Ureter (tissue), 1 donor: ENCODE measurements around the gene KANK4. TPM values are rescaled to one million over a fixed set of nuclear protein-coding genes. Genes with fewer than 3 reads are reported as not detected.

Experiments used
- DNase-seq: peaks from one replicate; pipeline ENCODE4 v3.0.0-alpha.2; 2020; ENCODE audit warnings: low spot score
- total RNA-seq: library from RNA; stranded (reverse); gene quantifications from one replicate; pipeline ENCODE4 v1.2.4, GENCODE V29; 2023
- donor health status: DM: yes; HTN: yes; CAD: no.

Gene KANK4
- total RNA-seq, 1 donor from 2014 or later, result 0.13 TPM

- no peak for DNase-seq
Observed at GRCh38 chr1:62208087-62208486, 111.1 kb downstream of the KANK4 start.

GRCh38 chr1:62207187-62207586 is 112.0 kb downstream of the KANK4 start:
- DNase-seq, result no peak

- DNase-seq, result no peak
Observed at GRCh38 chr1:62198781-62199125, 120.5 kb downstream of the KANK4 start.

- no peak for DNase-seq
Observed at GRCh38 chr1:62198069-62198780, 121.0 kb downstream of the KANK4 start.

GRCh38 chr1:62196086-62196690 is 123.0 kb downstream of the KANK4 start:
- DNase-seq, result no peak

GRCh38 chr1:62194651-62195544 is 124.3 kb downstream of the KANK4 start, which contains the start of gene L1TD1:
Gene L1TD1 (plus strand): TSS chr1:62194849. CDS start chr1:62206629, 11,780 bp downstream.
- DNase-seq, result no peak

- no peak for DNase-seq
Observed at GRCh38 chr1:62188111-62188510, 131.1 kb downstream of the KANK4 start.

- DNase-seq, result no peak
Observed at GRCh38 chr1:62187548-62187947, 131.7 kb downstream of the KANK4 start.

Other genes starting within 250 kb of the KANK4 start
- not detected for gene L1TD1, start 124.6 kb downstream of the KANK4 start, total RNA-seq
- 23.8 TPM for gene USP1, start 117.6 kb upstream of the KANK4 start, total RNA-seq